Gastroesophageal sphincter (tissue), 3 donors: ENCODE measurements around the gene KLF2.

Experiments used
- EP300 ChIP-seq: sonication (generic); formaldehyde crosslinking; IDR thresholded peaks from one replicate; pipeline ENCODE4 v1.6.1; 2017; ENCODE audit warnings: antibody characterized with exemption, mild to moderate bottlenecking
- POLR2A ChIP-seq, 2 donors: fragments of 450-650 bp; IDR thresholded peaks; one replicate each; pipeline ENCODE4 v1.6.1; 2017; ENCODE audit warnings: antibody characterized with exemption in 2 of 2, mild to moderate bottlenecking in 2 of 2, moderate library complexity in 1 of 2
- POLR2AphosphoS5 ChIP-seq: sonication (generic); formaldehyde crosslinking; IDR thresholded peaks from one replicate; pipeline ENCODE4 v1.6.1; 2017; ENCODE audit warnings: antibody characterized with exemption
- TF ChIP-seq, protein P1 (sequence below), 4 experiments: fragments of 200-600 bp in 2 of 4; fragments of 450-650 bp in 2 of 4; sonication (generic) in 1 of 4; IDR thresholded peaks; one replicate each; pipeline ENCODE4 v1.5.1; 2017 to 2019; ENCODE audit warnings: antibody characterized with exemption in 4 of 4, mild to moderate bottlenecking in 2 of 4, moderate library complexity in 2 of 4

- TF ChIP-seq, protein P1, sequence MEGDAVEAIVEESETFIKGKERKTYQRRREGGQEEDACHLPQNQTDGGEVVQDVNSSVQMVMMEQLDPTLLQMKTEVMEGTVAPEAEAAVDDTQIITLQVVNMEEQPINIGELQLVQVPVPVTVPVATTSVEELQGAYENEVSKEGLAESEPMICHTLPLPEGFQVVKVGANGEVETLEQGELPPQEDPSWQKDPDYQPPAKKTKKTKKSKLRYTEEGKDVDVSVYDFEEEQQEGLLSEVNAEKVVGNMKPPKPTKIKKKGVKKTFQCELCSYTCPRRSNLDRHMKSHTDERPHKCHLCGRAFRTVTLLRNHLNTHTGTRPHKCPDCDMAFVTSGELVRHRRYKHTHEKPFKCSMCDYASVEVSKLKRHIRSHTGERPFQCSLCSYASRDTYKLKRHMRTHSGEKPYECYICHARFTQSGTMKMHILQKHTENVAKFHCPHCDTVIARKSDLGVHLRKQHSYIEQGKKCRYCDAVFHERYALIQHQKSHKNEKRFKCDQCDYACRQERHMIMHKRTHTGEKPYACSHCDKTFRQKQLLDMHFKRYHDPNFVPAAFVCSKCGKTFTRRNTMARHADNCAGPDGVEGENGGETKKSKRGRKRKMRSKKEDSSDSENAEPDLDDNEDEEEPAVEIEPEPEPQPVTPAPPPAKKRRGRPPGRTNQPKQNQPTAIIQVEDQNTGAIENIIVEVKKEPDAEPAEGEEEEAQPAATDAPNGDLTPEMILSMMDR (IDR thresholded peaks at IDR 0.05): no peak
- no peak for TF ChIP-seq POLR2A (IDR thresholded peaks at IDR 0.05)
- no peak for TF ChIP-seq EP300
- TF ChIP-seq POLR2AphosphoS5: no peak
These were observed 40.8 kb downstream of the KLF2 start for GRCh38 chr19:16365300-16365996.
